CD1c-positive myeloid dendritic cell (primary cell): ENCODE measurements around the gene SRCAP.

ENCODE experiments used
- DNase-seq: peaks from one replicate; pipeline ENCODE4 v3.0.0-alpha.2; 2016; ENCODE audit errors: extremely low spot score

The SRCAP gene

DNA sequence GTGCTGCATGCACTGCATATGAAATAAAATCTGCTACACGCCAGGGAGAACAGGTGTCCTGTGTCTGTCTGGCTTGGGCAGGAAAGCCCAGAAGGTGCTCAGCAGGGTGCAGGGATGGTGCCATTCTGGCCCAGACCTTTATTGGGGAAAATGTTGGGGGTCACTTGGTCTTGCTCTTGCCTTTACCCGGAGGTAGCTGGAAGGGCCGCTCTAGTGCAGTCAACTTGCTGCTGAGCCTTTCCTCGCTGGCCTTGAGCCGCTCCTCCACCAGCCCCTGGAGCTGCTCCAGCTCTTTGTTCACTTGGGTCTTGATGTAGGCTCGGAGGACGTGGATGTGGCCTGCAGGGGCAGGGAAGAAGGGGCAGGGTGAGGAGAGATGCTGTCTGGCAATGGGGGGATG is 58.3 kb downstream of the SRCAP start:
- DNase-seq = no peak

DNA sequence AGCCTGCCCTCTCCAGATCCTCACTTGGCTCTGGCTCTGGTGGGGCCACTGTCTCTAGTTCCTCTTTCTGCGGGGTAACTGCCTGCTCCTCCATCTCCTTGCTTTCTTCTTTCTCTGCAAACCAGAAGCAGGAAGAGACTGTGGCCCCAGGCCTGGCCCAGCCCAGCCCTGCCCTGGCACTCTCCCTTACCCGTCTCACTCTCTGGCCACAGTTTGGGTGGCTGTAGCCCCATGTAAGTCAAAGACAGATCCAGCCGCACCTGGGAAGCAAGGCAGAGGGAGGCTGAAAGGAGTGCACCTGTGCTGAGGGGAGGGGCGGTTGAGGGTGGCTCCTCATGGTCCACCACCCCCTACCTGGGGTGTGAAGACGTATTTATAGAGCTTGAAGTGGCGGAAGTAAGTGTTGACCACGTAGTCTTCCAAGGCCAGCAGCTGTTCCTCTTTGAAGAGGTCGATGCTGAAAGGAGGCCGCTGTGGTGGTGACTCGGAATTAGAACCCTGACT is 60.1 kb downstream of the SRCAP start:
- peak; percentile 48 for DNase-seq

DNA sequence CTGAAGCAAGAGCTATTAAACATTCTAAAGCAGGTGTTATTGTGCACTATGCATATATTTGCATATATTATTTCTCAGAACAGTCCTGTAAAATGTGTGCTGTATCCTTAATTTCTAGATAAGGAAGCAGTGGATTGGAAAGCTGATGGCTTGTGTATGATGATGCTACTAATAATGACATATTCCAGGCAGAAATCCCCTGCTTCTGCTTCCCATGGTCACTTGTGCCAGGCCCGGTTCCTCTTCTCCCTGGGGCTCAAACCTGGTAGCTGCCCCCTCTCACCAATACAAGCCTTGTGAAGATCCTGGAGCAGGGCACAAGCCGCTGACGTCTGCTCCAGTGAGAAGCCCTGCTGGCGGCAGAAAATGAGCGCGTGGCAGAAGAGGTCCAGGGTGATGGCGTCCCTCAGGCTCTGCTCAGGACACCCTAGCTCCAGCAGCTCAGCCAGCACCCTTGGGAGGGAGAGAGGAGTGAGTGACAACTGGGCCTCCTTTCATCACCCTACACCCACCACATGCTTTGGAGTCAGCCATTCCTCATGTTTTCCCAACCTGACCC is 61.1 kb downstream of the SRCAP start:
- peak; percentile 30 for DNase-seq

DNA sequence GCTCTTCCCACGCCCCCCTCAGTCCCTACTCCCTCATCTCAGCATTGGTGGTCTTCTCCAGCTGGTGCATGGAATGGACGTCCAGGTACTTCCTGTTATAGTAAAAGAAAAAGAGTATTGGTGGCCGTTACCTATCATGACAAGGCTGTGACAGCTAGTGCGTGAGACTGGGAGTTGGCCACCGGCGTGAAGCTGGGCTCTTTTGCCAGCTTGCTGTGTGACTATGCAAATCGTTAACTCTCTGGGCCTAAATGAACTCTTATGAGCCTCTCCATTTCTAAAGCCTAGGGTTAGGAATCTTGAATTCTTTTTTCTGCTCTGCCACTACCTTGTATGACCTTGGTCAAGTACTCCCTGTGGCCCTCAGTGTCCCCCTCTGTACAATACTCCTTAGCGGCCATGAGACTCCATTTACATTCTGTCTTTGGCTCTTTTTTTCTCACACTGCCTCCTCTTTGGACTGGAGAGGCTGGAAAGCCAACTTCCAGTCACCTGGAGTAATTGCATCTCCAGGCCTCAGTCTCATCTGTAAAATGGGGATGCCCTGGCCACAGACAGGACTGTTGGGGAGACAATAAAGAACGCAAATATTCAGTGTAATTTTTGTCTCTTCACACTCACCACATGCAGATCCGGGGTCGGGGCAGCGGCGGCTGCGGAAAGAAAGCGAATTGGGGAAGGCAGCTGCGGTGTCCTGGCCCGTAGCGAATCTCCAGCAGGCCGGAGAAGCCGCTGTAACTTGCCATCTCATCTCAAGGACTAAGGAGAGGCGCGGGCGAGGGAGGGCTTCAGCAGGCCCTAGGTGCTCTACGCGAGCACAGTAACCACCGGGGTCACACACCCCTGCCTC is 61.8 kb downstream of the SRCAP start:
- no peak for DNase-seq

DNA sequence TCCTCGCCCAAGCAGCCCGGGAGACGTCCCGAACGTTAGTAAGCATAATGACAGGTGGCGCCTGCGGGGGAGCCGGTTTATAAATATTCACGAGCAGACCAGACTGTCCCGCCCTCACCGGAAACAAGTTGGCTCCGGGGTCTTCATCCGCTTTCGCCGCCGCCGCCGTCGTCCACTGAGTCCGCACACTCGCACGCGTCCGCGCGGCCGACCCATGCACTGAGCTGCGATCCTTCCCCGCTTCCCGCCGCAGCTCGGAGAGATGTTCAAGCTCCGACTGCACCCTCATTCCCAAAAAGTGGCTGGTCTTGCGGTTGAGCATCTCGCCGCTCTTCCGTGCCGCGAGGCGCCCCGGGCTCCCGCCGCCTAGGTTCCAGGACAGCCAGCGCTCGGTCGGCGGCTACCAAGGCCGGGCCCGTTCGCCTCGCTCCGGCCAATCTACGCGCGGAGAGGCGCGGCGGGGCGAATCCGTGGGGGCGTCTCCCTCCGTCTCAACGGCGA is 62.5 kb downstream of the SRCAP start:
- DNase-seq = no peak

DNA sequence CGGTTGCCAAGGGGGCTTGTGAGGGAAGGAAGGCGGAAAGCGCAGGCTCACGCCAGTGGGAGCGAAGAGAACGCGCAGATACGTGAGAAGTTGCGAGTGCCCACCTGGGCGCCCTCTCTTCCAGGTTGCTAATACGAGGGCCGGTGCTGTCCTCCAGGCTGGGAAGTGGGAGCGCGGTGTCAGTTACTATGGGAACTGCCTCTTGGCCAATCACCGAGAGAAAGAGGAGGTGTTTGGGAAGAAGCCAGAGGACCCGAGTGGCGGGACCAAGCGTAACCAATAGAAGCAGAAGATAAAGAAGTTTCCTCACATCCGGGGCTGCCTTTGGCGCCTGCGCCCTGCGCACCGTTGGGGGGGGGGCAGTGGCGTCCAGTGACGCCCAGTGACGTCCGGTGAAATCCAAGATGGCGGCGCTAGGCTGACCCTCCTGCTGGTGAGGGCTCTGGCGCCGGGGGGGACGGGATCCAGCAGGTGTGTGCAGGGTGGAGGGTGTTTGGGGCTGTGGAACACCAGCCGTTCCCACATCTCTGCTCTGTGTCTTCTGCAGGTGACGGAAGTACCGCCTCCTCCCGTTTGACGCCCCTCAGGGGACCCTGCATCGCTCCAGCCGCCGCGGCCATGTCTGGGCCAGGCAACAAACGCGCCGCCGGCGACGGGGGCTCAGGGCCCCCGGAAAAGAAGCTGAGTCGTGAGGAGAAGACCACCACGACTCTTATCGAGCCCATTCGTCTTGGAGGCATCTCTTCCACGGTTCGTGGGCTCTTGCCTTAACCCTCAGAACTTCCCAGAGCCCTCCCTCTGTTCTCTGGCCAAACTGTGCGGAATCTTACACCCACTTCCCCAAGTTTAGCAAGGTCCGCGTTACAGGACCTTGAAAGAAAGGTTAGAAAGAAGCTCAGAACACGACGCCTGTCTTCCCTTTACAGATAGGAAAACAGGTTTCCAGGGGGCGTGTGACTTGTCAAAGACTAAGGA is 63.2 kb downstream of the SRCAP start, which contains the start of the genes CFAP119 and RNF40:
Gene CFAP119 (minus strand): TSS at position 135 of the 975 bp plus-strand sequence. CDS start 314 bp downstream, outside the sequence.
Gene RNF40 (plus strand): TSS at position 395 of the 975 bp plus-strand sequence. CDS start 224 bp downstream, at position 619.
- peak; percentile 97 for DNase-seq

DNA sequence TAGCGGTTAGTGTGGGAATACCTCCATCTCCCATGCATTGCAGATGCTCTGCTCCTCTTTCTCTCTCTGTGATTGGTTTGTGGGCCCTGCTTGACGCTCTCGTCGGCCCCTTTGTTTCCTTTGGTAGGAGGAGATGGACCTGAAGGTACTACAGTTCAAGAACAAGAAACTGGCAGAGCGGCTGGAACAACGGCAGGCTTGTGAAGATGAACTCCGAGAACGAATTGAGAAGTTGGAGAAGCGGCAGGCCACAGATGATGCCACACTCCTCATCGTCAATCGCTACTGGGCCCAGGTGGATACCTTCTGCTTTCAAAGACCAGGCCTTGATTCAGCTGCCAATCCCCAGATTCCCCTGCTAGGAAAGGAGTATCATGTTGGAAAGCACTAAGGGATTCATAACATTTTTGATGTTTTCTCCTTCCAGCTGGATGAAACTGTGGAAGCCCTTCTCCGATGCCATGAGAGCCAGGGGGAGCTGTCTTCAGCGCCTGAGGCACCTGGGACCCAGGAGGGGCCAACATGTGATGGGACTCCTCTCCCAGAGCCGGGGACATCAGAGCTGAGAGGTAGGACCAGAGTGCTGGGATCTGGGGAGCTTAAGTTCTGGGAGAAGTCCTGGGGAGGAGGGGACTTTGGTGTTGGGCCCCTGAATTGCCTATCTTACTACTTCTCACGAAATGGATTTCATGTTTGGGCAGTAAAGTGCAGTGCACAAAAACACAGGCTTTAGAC is 64.2 kb downstream of the SRCAP start:
- no peak for DNase-seq

DNA sequence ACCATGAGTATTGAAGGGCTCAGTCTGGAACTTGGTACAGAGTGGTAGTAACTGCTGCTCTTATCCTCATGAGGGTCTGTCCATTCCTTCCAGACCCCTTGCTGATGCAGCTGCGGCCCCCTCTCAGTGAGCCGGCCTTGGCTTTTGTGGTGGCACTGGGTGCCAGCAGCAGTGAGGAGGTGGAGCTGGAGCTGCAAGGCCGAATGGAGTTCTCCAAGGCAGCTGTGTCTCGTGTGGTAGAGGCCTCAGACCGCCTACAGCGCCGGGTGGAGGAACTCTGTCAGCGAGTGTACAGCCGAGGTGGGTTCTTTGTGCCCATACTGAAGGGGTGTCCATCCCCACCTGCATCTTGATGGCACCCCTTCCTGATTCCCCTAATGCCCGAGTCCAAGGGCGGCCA is 65.1 kb downstream of the SRCAP start:
- no peak for DNase-seq

DNA sequence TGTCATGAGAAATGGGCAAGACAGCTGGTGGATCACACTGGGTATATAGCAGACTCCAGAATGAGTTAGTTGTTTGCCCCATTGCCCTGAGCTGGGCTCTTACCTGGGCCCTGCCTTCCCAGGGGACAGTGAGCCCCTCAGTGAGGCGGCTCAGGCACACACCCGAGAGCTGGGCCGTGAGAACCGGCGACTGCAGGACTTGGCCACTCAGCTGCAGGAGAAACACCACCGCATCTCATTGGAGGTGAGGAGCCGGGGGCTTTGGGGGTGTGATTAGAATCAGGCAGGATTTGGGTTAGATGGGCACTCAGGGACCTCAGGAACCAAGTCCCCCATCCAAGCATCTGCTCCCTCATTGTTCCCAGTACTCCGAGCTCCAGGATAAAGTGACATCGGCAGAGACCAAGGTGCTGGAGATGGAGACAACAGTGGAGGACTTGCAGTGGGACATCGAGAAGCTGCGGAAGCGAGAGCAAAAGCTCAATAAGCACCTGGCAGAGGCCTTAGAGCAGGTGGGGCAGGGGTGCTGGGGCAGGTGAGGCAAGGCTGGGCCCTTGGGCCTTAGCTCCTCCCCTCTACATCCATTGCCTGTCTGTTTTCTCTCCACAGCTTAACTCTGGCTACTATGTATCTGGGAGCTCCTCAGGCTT is 66.0 kb downstream of the SRCAP start:
- no peak for DNase-seq

DNA sequence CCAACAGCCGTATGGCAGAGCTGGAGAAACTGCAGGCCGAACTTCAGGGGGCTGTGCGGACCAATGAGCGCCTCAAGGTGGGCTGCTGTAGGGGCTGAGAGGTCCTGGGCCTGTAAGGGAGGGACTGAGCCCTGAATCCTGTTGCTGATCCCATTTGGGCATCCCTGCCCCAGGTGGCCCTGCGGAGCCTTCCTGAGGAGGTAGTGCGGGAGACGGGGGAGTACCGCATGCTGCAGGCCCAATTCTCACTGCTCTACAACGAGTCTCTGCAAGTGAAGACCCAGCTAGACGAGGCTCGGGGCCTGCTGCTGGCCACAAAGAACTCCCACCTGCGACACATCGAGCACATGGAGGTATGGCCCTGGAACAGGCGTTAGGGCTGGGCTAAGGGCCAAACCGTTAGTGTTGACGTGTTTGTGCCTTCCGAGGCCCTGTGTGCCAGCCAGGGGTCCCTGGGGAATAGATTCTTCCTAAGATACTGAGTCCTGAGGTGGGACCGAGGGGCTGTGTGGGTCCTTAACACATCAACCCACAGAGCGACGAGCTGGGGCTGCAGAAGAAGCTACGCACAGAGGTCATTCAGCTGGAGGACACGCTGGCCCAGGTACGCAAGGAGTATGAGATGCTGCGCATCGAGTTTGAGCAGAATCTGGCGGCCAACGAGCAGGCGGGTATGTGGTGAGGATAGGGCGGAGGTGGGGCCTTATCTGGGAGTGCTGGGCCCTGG is 67.4 kb downstream of the SRCAP start:
- DNase-seq = no peak

DNA sequence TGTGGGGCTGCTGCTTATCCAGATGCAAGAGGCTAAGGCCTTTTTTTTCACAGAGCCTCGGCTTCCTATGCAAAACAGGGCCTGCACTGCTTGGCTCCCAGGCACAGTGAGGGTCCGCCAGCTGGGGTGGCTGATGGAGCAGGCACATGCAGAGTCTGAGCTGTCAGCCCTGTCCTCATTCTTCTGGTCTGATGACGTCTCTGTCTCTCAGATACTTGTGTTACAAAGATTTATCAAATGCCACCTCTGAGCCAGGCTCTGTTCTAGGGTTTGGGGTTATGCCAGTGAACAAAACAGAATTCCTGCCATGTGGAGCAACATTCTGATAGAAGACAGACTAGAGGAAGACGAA is 67.9 kb downstream of the SRCAP start:
- no peak for DNase-seq

DNA sequence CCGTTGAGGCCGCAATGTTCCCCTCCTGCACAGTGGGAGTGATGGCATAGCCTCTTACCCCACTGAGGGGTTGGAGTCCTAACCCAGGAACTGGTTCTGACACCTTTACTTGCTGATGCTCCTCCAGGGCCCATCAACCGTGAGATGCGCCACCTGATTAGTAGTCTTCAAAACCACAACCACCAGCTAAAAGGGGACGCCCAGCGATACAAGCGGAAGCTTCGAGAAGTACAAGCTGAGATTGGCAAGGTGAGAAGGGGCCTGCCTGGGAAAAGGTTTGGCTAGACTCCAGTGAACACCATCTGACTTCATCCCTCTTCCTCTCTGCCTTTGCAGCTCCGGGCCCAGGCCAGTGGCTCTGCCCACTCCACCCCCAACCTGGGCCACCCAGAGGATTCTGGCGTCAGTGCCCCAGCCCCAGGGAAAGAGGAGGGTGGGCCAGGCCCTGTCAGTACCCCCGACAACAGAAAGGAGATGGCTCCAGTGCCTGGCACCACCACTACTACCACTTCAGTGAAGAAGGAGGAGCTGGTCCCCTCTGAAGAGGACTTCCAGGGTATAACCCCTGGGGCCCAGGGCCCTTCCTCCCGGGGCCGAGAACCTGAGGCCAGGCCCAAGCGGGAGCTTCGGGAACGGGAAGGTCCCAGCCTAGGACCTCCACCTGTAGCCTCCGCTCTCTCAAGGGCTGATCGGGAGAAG is 68.9 kb downstream of the SRCAP start:
- DNase-seq = no peak

DNA sequence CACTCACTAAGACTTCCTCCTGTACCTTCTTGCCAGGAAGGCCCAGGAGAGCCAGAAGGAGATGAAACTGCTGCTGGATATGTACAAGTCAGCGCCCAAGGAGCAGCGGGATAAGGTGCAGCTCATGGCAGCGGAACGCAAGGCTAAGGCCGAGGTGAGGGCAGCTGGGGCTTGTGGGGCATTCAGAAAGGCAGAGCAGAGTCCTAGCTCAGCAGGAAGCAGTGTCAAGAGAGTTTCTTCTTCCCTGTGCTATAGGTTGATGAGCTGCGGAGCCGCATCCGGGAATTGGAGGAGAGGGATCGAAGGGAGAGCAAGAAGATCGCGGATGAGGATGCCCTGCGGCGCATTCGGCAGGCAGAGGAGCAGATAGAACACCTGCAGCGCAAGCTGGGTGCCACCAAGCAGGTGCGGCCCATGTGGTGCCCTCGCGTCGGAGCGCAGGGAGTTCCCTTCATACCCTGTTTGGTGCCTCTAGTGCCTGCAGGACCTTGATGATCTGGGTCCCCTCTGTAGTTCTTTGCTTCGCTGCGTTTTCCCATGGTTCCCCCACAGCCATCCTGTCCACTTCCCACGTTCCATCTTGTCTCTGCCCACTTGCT is 69.7 kb downstream of the SRCAP start:
- no peak for DNase-seq

DNA sequence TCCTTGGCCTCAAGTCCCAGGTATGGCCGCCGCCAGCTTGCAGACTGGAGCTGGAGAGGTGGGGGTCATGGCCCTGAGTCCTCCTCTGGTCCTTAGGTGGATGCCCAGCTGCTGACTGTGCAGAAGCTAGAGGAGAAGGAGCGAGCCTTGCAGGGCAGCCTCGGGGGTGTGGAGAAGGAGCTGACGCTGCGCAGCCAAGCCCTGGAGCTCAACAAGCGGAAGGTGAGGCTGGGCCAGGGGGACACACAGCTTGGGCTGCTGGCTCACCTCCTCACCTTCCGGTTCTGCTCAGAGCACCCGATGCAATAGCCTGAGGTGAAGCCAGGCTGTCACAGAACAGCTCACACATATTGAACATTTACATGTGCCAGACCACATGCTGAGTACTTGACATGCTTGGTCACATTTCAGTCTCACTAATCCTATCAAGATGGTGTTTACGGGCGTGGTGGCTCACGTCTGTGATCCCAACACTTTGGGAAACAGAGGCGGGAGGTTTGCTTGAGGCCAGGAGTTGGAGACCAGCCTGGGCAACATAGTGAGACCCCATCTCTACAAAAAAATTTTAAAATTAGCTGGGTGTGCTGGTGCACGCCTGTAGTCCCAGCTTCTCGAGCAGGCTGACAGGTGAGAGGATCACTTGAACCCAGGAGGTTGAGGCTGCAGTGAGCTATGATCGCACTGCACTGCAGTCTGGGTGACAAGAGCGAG is 70.6 kb downstream of the SRCAP start:
- DNase-seq = no peak

DNA sequence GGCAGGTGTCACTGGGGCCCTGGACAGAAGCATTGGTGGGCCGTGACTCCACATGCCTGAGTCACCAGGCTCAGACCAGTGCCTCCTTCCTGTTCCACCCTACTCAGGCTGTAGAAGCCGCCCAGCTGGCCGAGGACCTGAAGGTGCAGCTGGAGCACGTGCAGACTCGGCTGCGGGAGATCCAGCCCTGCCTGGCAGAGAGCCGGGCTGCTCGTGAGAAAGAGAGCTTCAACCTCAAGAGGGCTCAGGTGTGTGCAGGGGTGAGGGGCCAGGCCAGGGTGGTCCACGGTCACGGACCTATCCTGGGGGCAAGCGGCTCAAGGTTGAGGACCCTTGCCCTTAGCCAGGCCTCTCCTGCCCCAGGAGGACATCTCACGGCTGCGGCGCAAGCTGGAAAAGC is 72.8 kb downstream of the SRCAP start:
- DNase-seq = no peak

DNA sequence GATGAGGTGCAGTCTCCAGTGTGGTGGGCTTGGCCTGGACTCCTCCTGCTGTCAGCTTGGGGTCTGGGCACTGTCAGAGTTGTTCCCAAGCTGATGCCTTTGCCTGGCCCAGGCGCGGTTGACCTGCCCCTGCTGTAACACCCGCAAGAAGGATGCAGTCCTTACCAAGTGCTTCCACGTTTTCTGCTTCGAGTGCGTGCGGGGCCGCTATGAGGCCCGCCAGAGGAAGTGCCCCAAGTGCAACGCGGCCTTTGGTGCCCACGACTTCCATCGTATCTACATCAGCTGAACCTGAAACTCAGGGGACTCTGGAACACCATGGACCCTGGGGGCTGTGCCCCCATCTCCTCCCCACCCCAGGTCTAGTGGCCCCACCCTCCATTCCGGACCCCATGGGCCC is 74.9 kb downstream of the SRCAP start:
- no peak for DNase-seq

DNA sequence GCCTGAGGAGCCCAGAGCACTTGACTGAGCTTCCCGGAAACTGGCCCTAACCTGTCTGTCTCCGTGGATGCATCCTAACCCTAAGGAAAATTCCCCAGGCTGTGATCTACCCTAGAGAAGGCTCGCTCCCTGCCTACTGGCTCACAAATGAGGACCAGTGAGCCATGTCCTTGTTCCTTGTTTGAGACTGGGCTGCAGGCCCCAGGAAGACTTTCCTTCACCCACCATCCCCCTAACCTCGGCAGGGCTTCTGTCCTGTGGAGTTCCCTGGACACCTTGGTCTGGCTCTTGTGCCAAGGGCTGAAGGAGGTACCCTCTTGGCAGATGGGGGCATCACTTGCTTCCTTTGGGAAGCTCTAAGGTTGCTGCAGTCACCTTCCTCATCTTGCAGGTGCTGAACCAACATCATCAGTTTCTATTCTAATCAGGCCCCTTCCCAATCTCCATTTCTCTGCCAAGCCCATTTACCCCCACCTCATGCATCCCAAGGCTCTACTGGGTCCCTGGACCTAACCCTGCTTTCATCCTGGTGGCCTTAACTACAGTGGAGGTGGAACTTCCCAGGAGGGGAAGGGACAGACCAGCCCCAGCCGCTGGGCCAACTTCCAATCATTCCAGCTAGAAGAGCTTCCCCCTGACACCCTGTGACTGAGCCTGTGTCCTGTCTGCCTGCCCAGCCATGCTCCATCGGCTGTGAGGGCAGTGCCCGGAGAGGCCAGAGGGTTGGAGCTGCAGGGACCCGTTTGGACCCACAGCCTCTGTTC is 75.6 kb downstream of the SRCAP start:
- no peak for DNase-seq

DNA sequence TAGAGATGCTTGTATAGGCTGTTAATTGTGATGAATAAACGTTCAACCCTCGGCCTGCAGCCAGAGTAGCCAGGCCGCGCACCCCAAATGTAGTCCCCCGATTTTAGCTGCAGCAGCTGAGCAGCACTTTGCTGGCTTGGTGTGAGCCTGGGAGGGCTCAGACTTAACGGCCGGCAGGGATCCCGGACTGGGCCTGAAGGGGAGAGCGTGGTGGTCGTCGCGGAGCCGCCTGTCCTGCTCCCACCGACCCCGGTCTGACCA is 76.1 kb downstream of the SRCAP start:
- DNase-seq = no peak
